GM12892 (cell line): ENCODE data around the gene ART3.

Source experiments
- POLR2A ChIP-seq: IDR thresholded peaks from 2 replicates; pipeline ENCODE4 v1.6.1; 2011; ENCODE audit warnings: low read depth, low read length, control low read depth
- POLR2AphosphoS5 ChIP-seq: IDR thresholded peaks from 2 replicates; pipeline ENCODE4 v1.6.1; 2011; ENCODE audit warnings: low read depth, low read length, control low read depth
- TAF1 ChIP-seq: IDR thresholded peaks from 2 replicates; pipeline ENCODE4 v1.6.1; 2011; ENCODE audit warnings: low read depth, mild to moderate bottlenecking, control low read depth, low read length, borderline replicate concordance

- TF ChIP-seq POLR2AphosphoS5 = no peak
- TF ChIP-seq TAF1 = no peak
- TF ChIP-seq POLR2A = no peak
Observed at GRCh38 chr4:76125816-76126215, 51.3 kb downstream of the ART3 start.
